Cardiac septum (tissue), 1 donor: Measurements from ENCODE around the gene ARMH3. TPM values are rescaled to one million over a fixed set of nuclear protein-coding genes. Genes with fewer than 3 reads are reported as not detected.
"Not testable (repeated sequence)": the region's sequence is repeated elsewhere in the genome, so short reads cannot be mapped to it uniquely, and the experiment has no call there.

ENCODE experiments used
- DNase-seq: peaks from one replicate; pipeline ENCODE4 v3.0.0-alpha.2; 2020; ENCODE audit warnings: low spot score
- intact Hi-C: fragments of 100-400 bp; cut with DNase I; formaldehyde crosslinking; loops from one replicate; pipeline ENCODE4 v1.14.0; 2022
- total RNA-seq: library from RNA; stranded (reverse); fragmentation: NEBNext Ultra II Directional; extraction: Animal tissue kit (Norgen Biotek cat#: 25700); gene quantifications from one replicate; pipeline ENCODE4 v1.2.1, GENCODE V29; 2021
- donor health status: DM: no; HTN: no; CAD: no.

Gene ARMH3
- total RNA-seq, 1 donor from 2014 or later = 50.4 TPM

DNA sequence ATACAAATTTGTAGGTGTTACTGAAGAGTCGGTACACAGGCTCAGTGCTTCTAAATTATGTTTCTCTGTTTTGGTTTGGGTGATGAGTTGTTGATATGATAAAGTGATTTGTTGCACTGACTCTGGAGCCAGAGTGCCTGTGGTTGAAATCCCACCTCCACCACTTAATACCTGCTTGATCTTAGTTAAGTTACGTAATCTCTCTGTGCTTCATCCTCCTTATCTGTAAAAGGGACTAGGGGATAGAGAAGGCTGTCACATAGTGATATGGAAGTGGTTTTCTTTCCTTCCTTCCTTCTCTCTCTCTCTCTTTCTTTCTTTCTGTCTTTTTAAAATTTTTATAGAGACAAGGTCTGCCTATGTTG, 8.5 kb upstream of the ARMH3 start:
- no peak for DNase-seq
- intact Hi-C loops = loop anchor here (2.0 kb wide), 1 partner anchor 50 kb away; no protein-coding TSS in a partner anchor

DNA sequence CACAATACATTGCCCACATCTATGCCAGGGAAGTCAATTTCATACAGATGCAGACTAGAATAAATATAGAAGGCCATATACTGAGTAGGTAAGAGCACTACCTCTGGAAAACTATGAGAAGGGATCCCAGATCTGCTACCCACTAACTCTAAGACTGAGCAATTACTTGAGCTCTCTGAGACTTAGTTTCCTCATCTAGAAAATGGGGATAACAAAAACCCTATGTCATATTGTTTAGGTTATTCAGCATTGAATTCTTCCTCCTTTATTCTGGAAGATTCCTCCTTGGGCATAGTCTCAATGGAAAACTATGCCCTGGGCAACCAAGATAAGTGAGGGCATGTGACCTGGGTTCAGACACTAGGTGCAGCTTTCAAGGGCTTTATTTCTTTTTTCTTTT, 4.0 kb upstream of the ARMH3 start:
- intact Hi-C loops = no loop called here

DNA sequence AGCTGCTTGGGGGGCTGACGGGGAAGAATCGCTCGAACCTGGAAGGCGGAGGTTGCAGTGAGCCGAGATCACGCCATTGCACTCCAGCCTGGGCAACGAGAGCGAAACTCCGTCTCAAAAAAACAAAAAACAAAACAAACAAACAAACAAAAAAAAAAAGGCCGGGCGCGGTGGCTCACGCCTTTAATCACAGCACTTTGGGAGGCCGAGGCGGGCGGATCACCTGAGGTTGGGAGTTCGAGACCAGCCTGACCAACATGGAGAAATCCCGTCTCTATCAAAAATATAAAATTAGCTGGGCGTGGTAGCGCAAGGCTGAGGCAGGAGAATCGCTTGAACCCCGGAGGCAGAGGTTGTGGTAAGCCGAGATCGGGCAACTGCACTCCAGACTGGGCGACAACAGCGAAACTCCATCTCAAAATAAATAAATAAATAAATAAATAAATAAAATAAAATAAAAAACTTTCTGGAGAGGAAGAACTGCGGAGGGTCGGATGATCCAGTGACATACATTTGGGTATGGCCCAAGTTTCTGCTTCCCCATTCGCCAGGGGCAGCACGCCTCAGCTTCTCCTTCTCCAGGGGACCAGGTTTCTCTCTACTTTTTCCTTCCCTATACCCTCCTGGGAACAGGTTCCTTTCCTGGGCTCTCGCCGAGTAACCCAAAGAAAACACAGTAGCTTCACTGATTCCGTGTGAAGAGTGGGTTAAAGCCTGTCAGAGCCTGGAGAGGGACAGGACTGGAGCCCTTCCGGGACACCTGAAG, 909 bp downstream of the ARMH3 start:
- intact Hi-C loops, DNase-seq: not testable (repeated sequence)

More for the DNA sequence above, 4.0 kb upstream of the ARMH3 start:
- no peak for DNase-seq

DNA sequence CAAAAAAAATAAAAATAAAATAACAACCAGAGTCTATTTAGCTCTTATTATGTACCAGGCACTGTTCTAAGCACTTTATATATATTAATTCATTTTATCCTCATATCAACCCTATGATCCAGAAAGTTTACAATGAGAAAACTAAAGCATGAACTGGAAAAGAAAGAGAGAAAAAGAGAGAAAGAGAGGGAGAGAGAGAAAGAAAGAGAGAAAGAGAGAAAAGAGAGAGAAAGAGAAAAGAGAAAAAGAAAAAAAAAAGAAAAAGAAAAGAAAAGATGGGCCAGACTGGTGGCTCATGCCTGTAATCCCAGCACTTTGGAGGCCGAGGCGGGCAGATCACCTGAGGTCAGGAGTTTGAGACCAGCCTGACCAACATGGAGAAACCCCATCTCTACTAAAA, 9.9 kb downstream of the ARMH3 start:
- DNase-seq = no peak
- intact Hi-C loops = no loop called here

DNA sequence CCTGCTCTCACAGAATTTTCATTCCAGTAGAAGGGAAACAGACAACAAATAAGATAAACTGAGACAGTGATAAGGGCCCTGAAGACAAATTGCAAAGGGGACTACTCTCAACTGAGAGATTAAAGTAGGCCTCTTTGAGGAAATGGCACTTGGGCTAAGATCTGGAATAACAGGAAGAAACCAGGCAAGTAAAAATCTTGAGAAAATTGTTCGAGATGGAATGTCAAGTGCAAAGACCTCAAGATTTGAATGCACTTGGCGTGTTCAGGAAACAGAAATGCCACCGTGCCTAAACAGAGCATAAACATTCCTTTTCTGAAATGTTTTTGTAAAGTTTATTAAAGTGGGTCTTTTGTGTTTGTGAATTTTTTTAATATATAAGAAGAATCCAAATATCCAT, 10.7 kb downstream of the ARMH3 start:
- no peak for DNase-seq
- intact Hi-C loops = no loop called here

DNA sequence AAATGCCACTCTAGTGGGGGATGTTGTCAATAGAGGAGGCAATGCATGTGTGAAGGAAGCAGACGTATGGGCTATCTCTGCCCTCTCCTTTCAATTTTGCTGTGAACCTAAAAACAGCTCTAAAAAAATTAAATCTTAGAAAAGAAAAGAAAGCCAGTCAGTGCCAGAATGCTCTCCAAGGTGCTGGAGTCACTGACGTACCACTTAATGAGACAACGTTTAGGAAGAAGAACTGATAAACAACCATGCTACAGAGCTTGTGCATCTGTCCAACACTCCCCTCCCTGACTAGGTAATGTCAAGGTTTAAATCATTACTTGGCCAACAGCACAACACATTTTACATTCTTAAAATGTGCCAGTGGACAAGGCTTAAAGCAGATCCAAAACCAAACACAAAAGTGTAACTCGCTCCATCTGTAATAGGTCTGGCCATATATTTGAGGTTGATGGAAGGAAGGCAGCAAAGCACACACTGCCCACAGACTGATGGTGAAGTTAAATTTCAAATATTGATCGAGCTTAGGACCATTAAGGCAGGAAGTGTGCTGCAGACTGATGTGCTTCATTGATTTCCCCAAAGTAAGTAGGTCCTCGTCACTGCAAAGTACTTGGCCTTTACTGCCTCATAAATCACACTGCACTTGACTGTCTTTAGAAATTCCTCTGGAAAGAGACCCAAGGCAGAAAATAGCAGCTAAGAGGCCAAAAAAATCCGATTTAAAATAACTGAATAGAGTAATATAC, 15.5 kb downstream of the ARMH3 start:
- no peak for DNase-seq
- intact Hi-C loops = no loop called here

DNA sequence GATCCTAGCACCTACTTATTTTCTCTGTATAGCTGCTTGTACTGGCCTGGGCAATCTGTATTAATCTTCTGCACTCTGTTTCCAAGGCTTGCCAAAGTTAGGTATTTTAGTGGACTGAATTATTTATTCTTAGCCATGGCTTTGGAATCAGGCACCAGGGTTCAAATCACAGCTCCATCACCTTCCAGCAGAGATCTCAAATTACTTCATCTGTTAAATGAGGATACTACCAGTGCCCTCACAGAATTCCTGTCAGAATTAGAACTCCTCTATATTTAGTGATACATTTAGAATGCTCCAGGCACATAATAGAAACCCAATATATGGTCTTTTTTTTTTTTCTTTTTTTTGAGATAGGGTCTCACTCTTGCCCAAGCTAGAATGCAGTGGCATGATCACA, 17.6 kb downstream of the ARMH3 start:
- DNase-seq = no peak
- intact Hi-C loops = no loop called here

DNA sequence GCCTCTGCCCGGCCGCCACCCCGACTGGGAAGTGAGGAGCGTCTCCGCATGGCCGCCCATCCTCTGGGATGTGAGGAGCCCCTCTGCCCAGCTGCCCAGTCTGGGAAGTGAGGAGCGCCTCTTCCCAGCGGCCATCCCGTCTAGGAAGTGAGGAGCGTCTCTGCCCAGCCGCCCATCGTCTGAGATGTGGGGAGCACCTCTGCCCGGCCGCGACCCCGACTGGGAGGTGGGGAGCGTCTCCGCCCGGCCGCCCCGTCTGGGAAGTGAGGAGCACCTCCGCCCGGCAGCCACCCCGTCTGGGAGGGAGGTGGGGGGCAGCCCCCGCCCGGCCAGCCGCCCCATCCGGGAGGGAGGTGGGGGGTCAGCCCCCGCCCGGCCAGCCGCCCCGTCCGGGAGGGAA, 20.2 kb downstream of the ARMH3 start:
- DNase-seq, intact Hi-C loops: not testable (repeated sequence)

DNA sequence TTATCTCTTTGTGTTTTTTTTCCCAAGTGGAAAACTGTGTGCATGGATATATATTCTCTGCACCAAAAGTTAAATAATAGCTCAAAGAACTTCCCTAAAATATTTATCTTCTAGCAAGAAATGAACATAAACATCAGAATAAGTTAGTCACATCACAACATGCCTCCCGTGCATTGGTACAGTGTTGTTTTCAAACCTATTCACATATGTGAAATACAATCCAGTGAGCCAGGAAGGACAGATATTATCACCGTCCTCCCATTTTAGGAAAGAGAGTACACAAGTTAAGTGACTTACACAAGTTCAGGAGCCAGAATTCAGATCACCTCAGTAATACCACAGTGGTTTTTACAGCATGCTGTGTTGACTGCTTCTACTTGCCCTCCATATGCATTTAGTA, 22.2 kb downstream of the ARMH3 start:
- intact Hi-C loops = no loop called here
- no peak for DNase-seq

DNA sequence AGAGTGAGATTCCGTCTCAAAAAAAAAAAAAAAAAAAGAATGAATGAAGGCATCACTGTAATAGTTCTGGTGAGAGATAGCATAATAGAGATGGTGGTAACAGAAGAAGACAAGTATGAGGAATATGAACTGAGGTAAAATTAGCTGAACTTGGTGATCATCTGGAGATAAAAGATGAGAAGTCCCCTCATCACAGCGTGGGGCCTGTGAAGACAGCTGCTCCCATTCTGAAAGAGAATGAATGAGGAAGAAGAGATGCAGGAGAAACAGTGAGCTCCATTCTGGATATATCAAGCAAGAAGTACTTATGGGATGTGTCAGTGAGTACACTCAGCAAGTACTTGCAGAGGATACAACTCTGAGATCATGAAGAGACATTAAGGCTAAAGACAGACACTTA, 28.7 kb downstream of the ARMH3 start:
- intact Hi-C loops = no loop called here

DNA sequence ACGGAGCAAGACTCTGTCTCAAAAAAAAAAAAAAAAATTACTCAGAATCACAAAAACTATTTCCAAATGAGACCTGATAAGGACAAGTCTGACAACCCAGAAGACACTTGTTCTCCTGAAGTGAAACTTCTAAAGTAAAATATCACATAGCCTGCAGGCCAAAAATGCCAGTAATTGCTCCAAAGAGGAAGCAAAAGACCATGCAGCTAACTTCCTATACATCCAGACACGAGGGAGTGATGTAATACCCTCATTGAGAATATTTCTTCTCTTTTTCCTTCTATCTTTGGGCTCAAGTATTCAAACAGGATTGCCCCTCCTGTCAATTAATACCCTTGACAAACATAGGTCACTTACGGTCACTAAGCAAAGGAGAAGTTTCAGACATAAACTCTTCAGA, 31.2 kb downstream of the ARMH3 start:
- DNase-seq = no peak
- intact Hi-C loops = no loop called here

More for the DNA sequence above, 28.7 kb downstream of the ARMH3 start:
- DNase-seq = no peak

DNA sequence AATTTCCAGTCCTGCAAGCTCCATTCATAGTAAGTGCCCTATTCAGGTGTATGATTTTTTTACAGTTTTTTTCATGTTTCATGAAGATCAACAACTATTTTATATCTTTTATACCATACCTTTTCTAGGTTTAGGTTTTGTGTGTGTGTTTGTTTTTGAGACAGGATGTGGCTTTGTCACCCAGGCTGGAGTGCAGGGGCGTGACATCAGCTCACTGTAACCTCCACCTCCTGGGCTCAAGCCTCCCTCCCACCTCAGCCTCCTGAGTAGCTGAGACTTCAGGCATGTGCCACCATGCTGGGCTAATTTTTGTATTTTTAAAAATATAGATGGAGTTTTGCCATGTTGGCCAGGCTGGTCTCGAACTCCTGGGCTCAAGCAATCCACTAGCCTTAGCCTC, 35.0 kb downstream of the ARMH3 start:
- intact Hi-C loops = no loop called here
- DNase-seq = no peak

DNA sequence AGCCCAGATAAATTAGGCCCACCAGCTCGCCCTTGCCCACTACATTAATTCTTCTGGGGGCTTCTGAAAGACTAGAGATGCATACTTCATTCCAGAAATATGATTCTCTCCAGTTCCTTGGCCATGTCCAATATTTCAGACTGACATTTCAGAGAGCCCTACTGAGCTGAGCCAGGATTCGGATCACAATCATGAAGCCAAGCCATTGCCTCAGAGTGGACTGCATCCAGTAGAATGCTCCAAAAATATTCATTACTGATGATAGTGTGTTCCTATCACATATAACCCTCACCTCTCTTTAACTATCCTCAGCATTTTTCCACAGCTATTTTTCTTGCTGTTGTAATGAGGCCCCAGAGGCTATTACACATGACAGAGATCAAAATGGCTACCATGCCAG, 38.7 kb downstream of the ARMH3 start:
- DNase-seq = no peak

DNA sequence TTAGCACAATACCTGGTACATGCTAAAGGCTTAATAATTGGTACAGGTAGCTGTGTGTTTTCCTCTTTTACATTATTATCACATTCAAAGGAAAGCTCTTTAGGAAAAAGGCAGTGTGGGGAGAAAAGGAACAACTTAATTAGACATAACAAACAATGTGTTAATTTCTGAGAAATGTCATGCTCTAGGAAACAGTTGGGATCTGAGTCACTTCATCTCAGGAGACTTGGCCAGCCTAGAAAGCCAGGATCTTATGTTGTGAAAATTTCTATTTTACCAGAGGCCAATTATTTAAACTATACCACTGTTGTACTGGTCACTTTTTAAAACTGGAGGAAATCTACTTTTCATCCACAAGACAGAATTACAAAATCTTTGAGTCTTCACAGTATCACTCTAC, 39.6 kb downstream of the ARMH3 start:
- intact Hi-C loops = no loop called here
- no peak for DNase-seq

More for the DNA sequence above, 38.7 kb downstream of the ARMH3 start:
- intact Hi-C loops = no loop called here

DNA sequence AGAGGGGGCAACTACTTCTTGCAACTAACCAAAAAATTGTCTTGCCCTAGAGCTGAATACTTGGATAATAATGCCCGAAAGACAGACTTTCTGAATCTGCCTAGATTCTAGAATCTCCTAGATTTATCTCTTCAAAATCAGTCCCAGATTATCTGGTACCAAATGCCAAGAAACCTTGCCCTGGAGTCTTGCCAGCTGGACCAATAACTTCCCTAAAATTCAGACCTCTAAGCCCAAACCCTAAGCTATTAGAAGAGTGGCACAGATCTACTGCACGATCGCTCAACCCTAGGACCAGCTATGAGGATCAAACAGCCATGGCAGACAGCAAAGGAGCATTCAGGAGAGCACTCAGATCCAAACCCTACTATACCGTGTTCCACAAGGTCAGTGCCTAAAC, 45.0 kb downstream of the ARMH3 start:
- intact Hi-C loops = loop anchor here (2.0 kb wide), 2 partner anchors 122 to 170 kb away; no protein-coding TSS in a partner anchor
- DNase-seq = no peak

DNA sequence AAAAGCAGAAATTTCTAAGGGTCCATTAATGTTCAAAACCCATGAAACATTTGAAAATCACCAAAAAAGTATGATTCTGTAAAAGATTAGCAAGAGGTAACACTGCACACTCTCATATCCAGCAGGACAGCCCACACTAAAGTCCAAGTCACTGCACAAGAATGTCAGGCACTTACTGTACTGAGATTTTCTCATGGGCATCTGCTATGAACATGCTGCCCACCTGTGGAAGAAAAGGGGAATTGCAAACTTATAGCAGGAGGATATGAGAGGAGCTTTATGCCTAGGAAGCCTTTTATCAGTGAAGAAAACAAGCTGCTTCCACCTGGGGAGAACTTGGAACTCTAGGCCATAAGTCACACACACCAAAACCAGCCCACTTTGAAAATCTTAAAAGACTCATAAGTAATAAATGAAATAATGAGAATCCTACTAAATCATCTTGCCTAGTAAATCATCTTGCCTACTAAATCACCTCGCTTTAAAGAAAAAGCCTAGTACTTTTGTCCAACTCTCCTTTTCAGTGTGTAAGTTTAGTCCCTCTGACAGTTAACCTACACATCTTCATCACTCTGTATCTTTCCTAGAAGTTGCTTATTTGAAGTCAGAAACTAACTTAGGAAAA, 46.1 kb downstream of the ARMH3 start:
- intact Hi-C loops = loop anchor here (2.0 kb wide), 2 partner anchors 121 to 169 kb away; no protein-coding TSS in a partner anchor
- DNase-seq = no peak

DNA sequence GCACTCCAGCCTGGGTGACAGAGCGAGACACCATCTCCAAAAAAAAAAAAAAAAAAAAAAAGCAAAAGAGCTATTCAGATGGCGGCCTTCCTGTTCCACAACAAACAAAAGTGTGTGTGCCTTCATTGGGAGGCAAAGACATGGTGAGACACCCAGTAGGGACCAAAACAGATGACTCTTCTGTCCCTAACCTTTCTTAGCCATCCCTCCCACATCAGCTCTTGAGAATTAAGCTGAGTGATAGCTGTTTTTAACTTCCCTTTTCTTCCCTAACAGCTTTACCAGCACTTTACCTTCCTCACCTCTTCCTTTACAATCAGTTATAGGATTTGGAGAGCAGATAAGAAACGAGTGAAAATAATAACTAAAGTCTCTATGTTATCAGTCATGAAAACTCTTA, 48.2 kb downstream of the ARMH3 start:
- intact Hi-C loops = no loop called here
- no peak for DNase-seq

DNA sequence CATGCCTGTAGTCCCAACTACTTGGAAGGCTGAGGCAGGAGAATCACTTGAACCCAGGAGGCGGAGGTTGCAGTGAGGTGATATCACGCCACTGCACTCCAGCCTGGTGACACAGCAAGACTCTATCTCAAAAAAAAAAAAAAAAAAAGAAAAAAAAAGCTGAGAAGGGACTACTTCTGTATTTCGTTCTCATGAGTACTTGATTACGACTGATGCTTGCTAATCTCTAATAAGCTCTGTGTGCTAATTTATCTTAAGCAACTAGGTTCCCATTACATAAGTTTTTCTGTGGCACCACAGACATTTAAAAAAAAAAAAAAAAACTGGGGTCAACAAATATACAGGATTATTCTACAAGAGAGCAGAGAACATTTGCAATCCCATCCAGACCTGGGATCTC, 48.9 kb downstream of the ARMH3 start:
- intact Hi-C loops, DNase-seq: not testable (repeated sequence)

DNA sequence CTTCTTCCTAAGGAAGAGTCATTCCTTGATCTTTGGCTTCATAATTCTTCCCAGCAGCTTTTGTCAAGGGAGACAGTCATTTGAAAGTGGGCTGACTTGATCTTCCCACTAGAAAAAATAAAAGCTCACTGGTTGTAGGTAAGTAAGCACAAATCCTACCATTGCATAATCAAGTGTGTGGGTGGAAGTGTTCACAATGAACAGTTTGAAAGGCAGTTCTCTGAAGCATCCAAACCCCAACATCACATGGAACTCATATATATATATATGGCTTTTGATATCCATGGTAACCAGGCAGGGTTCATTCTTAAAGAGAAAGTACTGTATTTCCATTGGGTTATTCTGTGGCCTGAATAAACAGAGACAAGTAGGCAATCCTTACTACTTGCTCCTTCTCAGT, 51.6 kb downstream of the ARMH3 start:
- no peak for DNase-seq
- intact Hi-C loops = no loop called here

DNA sequence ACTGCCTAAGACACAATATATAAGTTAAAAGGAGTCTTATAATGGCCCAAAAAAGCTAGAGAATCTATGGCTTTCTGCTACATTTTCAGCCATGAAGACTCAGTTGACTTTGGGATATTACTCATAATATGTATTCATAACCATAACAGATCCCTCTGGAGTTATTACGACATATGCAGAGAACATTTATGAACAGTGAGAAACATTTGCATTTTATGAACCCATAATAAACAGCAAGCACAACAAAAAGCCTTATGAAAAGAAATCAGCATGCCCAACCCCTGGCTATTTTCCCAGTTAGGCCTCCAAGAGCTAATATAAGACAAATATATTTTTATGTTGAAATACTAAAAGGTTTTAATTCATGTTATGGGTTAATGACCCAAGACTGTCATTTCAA, 52.4 kb downstream of the ARMH3 start:
- intact Hi-C loops = no loop called here
- no peak for DNase-seq
